Measurements from ENCODE around the gene SLC20A1.

The SLC20A1 gene

DNA sequence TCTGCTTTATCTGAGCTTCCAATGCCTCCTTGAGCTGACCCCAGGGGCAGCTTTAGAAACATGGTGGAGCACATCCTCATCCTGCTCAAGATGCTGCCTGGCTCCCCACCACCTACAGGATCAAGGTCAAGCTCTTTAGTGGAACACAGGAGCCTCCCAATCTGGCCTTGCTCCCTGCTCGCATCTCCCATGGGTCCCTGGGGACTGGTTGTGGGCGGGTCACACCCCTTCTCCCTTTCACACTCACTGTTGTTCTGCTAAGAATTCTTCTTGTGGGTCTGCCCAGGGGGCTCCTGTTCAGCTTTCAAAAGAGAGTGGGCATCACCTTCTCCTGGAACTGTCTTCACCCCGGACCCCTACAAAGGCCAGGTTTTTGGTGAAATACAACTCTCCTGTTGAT is 66.7 kb downstream of the SLC20A1 start:
- DNase-seq, result no peak

DNA sequence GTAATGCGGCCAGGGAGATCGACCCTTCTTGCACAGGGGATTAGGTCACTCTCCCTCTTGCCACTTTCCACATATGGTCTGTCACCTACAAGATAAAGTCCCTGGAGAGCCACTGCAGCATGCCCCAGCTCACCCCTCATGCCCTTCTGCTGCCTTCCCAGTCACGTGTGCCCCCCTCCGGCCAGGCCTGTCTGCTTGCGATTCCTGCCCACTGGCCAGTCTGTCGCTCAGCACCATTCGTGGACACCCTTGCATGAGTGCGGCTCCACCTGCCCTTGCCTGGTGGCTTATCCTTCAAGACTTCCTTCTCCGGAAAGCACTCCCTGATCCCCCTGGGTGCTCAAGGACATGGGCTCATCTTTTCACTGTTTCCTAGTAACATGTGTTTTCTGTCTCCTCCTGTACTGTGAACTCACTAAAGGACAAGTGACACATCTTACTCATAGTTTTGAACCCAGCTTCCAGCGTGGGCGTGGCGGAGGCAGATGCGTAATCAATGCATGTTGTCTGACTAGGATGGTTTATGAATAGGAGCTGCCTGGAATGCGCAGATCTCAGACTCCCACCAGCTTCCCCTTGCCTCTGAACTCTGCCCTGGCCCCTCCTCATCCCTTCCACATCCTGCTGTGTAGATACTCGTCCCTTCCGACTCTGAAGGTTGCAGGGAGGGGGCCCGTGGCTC is 67.3 kb downstream of the SLC20A1 start:
- DNase-seq, result no peak
